Measurements from ENCODE around the gene TPRA1. TPM values are rescaled to one million over a fixed set of nuclear protein-coding genes. Genes with fewer than 3 reads are reported as not detected.

Gene TPRA1
- total and polyA plus RNA-seq, 9 of the 15 experiments (the other 6 are each of a cell fraction or from before 2014, with no cell fraction given), result 0.66 to 21.5 (median 11.1) TPM

DNA sequence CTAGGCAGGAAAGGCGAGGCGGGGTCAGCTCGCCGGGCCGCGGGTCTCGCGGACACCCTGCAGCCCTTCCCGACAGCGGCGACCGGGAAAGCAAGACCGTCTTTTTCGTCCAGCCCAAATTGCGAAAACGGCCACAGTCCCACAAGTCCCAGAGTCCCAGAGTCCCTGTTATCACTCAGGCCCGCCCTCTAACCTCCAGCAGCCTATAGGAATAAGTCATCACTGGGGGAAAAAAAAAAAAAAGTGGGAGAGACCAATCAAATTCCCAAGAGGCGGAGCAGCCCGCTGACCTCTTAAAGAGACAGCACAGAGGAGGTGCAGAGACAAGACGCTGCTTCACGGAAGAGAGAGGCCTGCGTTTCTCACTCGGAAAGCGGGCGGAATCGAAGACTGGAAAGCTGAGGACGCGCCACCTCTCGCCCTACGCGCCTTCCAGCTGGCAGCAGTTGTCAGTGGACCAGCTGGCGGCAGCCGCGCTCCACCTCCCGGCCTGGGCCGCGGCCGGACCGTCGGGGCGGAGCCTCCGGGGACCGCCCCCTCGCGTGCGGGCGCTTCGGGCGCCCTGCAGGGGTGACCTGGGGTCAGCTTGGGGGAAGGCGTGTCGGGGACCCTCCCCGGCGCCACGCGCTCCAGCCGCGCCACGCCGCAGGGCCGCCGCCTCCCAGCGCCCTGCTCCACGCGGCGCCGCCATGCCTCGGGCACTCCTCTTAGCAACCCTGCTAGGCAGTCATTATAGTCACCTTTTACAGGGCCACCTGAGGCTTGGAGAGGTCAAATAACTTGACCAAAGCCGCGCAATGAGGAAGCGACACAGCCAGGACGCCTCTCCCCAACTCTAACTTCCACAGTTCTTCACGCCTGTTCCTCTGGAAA, at the start of gene TPRA1 (continued):
- TF ChIP-seq, protein P1, sequence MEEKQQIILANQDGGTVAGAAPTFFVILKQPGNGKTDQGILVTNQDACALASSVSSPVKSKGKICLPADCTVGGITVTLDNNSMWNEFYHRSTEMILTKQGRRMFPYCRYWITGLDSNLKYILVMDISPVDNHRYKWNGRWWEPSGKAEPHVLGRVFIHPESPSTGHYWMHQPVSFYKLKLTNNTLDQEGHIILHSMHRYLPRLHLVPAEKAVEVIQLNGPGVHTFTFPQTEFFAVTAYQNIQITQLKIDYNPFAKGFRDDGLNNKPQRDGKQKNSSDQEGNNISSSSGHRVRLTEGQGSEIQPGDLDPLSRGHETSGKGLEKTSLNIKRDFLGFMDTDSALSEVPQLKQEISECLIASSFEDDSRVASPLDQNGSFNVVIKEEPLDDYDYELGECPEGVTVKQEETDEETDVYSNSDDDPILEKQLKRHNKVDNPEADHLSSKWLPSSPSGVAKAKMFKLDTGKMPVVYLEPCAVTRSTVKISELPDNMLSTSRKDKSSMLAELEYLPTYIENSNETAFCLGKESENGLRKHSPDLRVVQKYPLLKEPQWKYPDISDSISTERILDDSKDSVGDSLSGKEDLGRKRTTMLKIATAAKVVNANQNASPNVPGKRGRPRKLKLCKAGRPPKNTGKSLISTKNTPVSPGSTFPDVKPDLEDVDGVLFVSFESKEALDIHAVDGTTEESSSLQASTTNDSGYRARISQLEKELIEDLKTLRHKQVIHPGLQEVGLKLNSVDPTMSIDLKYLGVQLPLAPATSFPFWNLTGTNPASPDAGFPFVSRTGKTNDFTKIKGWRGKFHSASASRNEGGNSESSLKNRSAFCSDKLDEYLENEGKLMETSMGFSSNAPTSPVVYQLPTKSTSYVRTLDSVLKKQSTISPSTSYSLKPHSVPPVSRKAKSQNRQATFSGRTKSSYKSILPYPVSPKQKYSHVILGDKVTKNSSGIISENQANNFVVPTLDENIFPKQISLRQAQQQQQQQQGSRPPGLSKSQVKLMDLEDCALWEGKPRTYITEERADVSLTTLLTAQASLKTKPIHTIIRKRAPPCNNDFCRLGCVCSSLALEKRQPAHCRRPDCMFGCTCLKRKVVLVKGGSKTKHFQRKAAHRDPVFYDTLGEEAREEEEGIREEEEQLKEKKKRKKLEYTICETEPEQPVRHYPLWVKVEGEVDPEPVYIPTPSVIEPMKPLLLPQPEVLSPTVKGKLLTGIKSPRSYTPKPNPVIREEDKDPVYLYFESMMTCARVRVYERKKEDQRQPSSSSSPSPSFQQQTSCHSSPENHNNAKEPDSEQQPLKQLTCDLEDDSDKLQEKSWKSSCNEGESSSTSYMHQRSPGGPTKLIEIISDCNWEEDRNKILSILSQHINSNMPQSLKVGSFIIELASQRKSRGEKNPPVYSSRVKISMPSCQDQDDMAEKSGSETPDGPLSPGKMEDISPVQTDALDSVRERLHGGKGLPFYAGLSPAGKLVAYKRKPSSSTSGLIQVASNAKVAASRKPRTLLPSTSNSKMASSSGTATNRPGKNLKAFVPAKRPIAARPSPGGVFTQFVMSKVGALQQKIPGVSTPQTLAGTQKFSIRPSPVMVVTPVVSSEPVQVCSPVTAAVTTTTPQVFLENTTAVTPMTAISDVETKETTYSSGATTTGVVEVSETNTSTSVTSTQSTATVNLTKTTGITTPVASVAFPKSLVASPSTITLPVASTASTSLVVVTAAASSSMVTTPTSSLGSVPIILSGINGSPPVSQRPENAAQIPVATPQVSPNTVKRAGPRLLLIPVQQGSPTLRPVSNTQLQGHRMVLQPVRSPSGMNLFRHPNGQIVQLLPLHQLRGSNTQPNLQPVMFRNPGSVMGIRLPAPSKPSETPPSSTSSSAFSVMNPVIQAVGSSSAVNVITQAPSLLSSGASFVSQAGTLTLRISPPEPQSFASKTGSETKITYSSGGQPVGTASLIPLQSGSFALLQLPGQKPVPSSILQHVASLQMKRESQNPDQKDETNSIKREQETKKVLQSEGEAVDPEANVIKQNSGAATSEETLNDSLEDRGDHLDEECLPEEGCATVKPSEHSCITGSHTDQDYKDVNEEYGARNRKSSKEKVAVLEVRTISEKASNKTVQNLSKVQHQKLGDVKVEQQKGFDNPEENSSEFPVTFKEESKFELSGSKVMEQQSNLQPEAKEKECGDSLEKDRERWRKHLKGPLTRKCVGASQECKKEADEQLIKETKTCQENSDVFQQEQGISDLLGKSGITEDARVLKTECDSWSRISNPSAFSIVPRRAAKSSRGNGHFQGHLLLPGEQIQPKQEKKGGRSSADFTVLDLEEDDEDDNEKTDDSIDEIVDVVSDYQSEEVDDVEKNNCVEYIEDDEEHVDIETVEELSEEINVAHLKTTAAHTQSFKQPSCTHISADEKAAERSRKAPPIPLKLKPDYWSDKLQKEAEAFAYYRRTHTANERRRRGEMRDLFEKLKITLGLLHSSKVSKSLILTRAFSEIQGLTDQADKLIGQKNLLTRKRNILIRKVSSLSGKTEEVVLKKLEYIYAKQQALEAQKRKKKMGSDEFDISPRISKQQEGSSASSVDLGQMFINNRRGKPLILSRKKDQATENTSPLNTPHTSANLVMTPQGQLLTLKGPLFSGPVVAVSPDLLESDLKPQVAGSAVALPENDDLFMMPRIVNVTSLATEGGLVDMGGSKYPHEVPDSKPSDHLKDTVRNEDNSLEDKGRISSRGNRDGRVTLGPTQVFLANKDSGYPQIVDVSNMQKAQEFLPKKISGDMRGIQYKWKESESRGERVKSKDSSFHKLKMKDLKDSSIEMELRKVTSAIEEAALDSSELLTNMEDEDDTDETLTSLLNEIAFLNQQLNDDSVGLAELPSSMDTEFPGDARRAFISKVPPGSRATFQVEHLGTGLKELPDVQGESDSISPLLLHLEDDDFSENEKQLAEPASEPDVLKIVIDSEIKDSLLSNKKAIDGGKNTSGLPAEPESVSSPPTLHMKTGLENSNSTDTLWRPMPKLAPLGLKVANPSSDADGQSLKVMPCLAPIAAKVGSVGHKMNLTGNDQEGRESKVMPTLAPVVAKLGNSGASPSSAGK (IDR thresholded peaks at IDR 0.05), result 0 out of 2 replicates have a peak, but pooled peaks have one; percentile 17
- TF ChIP-seq, protein P2, sequence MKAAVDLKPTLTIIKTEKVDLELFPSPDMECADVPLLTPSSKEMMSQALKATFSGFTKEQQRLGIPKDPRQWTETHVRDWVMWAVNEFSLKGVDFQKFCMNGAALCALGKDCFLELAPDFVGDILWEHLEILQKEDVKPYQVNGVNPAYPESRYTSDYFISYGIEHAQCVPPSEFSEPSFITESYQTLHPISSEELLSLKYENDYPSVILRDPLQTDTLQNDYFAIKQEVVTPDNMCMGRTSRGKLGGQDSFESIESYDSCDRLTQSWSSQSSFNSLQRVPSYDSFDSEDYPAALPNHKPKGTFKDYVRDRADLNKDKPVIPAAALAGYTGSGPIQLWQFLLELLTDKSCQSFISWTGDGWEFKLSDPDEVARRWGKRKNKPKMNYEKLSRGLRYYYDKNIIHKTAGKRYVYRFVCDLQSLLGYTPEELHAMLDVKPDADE (conservative IDR thresholded peaks at IDR 0.05; ENCODE audit: control insufficient read depth, low read depth, low read length), result peak; percentile 65; the same call in 1 of the 2 replicates
- TF ChIP-seq CXXC5 (CRISPR knock-in tag; IDR thresholded peaks at IDR 0.05) (peak; percentile 93), POLR2AphosphoS5 (IDR thresholded peaks at IDR 0.05; ENCODE audit: control insufficient read depth, insufficient read depth, low read depth, low read length) (0 out of 2 replicates have a peak, but pooled peaks have one; percentile 17), RB1 (IDR thresholded peaks at IDR 0.05; ENCODE audit: low read depth) (peak; percentile 72), HDAC6 (IDR thresholded peaks at IDR 0.05; ENCODE audit: low read depth, low read length) (no peak), ZNF561 (CRISPR knock-in tag; conservative IDR thresholded peaks at IDR 0.05) (no peak), U2AF1 (optimal IDR thresholded peaks at IDR 0.05; ENCODE audit: low read depth, low read length) (no peak), NCOR1 (IDR thresholded peaks at IDR 0.05) (0 out of 2 replicates have a peak, but pooled peaks have one; percentile 18), ZNF253 (CRISPR knock-in tag; conservative IDR thresholded peaks at IDR 0.05) (no peak)
- TF ChIP-seq, protein P3, sequence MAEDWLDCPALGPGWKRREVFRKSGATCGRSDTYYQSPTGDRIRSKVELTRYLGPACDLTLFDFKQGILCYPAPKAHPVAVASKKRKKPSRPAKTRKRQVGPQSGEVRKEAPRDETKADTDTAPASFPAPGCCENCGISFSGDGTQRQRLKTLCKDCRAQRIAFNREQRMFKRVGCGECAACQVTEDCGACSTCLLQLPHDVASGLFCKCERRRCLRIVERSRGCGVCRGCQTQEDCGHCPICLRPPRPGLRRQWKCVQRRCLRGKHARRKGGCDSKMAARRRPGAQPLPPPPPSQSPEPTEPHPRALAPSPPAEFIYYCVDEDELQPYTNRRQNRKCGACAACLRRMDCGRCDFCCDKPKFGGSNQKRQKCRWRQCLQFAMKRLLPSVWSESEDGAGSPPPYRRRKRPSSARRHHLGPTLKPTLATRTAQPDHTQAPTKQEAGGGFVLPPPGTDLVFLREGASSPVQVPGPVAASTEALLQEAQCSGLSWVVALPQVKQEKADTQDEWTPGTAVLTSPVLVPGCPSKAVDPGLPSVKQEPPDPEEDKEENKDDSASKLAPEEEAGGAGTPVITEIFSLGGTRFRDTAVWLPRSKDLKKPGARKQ (CRISPR knock-in tag; IDR thresholded peaks at IDR 0.05), result no peak
